Activated CD4-positive, alpha-beta T cell treated with anti-CD3 and anti-CD28 coated beads, Interleukin-2, Interleukin-4, amounts not matched to agents 100 ng/mL and 50 ng/mL, durations not matched to agents 16 hours and 8 hours (primary cell): Measurements from ENCODE around the gene SCD.
"Not testable (repeated sequence)": the region's sequence is repeated elsewhere in the genome, so short reads cannot be mapped to it uniquely, and the experiment has no call there.

ENCODE experiments used
- DNase-seq: peaks from one replicate; pipeline ENCODE4 v3.0.0-alpha.2; 2020; ENCODE audit warnings: low spot score

SCD gene

DNA sequence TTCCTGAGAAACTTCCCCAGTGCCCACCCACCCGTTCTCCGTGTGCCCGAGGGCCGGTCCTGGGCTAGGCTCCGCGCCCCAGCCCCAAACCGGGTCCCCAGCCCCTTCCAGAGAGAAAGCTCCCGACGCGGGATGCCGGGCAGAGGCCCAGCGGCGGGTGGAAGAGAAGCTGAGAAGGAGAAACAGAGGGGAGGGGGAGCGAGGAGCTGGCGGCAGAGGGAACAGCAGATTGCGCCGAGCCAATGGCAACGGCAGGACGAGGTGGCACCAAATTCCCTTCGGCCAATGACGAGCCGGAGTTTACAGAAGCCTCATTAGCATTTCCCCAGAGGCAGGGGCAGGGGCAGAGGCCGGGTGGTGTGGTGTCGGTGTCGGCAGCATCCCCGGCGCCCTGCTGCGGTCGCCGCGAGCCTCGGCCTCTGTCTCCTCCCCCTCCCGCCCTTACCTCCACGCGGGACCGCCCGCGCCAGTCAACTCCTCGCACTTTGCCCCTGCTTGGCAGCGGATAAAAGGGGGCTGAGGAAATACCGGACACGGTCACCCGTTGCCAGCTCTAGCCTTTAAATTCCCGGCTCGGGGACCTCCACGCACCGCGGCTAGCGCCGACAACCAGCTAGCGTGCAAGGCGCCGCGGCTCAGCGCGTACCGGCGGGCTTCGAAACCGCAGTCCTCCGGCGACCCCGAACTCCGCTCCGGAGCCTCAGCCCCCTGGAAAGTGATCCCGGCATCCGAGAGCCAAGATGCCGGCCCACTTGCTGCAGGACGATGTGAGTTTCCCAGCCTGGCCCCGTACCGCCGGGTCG, at the start of gene SCD:
Gene SCD, plus strand, starts transcription at position 469 of the 803 bp plus-strand sequence. Its CDS starts 272 bp downstream, at position 741.
- peak; percentile 96 for DNase-seq

DNA sequence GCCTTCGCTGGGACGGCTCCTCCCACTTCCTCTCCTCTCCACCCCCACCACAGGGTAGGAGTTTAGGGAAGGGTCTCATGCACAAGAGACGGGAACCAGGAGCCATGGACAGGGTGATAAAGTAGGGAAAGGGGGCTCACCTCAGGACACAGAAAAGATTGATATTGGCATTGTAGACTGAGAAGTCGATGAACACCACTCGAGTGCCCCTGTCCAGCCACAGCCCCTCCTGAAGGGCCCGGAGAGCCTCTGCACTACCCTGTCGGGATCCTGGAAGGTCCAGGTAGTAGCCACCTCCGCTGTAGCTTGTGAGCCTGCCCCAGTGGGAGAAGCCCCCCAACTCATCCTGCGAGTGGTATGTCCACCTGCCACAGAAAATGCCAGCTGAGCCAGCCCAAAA, 49.8 kb upstream of the SCD start:
- DNase-seq, result no peak

DNA sequence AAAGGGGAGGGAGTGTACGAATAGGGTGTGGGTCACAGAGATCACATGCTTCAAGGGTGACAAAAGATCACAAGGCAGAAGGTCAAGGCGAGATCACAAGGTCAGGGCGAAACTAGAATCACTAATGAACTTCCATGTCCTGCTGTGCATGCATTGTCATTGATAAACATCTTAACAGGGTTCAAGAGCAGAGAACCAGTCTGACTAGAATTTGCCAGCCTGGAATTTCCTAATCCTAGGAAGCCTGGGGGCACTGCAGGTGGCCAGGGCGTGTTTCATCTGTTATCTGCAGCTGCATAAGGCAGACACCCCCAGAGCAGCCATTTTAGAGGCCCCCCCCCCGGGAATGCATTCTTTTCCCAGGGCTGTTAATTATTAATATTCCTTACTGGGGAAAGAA, 45.9 kb upstream of the SCD start:
- not testable (repeated sequence) for DNase-seq

- DNase-seq, result peak; percentile 13
Observed at GRCh38 chr10:100303724-100304319, 43.2 kb upstream of the SCD start.

DNA sequence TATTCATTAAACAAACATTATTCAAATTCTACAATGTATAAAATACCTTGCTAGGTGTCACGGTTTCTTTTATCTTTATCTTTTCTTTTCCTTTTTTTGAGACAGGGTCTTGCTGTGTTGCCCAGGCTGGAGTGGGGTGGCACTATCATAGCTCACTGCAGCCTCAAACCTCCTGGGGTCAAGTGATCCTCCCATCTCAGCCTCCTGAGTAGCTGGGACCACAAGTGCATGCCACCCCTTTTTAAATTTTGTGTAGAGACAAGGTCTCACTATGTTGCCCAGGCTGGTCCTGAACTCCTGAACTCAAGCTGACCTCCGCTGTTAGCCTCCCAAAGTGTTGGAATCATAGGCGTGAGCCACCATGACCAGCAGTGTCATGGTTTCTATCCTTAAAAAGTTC, 42.6 kb upstream of the SCD start:
- DNase-seq, result no peak

DNA sequence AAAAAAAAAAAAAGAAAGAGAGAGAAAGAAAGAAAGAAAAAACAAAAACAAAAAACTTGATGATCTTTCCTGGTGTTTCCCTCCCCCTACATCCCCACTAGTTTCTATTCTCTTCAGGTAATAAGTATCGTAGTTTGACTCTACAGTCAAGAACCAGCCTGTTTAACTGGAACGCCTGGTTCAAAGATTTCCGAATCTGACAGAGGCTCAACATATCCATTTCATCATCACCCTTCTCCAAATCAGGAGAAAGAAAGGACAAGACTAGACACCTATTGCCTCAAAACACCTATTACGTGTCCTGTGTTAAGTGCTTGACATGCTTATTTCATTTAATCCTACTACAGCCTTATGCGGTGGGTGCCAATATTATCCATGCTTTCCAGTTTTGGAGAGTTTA, 40.2 kb upstream of the SCD start:
- no peak for DNase-seq

DNA sequence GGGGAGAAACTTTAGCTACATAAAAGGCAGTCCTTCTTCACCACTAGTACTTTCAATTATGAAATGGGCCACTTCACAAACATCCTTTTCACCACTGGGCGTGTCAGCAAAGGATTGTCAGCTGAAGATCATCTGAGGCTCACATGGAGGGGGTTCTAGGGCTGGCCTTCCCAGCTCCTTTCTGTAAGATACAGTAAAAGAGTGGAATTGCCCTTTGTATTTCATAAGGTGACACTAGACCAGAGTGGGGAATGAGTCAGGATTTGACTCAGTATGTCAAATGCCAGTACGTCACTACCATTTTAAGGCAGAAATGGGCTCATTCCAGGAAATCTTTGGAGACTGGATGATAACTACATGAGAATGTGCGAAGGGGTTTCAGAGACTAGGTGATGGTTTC, 39.3 kb upstream of the SCD start:
- no peak for DNase-seq

GRCh38 chr10:100311298-100311697, 35.7 kb upstream of the SCD start:
- no peak for DNase-seq

DNA sequence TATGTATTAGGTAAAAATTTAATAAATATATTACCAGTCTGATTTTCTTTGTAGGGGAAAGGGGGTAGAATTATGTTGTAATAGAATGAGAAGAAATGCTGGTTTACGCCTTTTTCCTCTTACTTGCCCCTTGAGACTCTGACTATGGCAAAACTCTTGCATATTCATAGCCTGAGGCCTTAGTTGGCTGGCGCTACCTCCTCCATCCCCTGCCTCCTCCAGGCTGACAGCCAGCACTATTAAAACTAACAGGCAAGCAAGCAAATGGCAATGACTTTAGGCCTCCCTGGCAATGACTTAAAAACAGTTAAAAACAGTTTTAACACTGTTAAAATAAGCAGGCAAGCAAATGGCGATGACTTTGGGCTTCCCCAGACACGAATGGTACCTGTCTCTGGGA, 31.4 kb upstream of the SCD start:
- no peak for DNase-seq

GRCh38 chr10:100318207-100318606, 28.8 kb upstream of the SCD start:
- DNase-seq, result no peak

GRCh38 chr10:100319707-100320402, 27.2 kb upstream of the SCD start:
- DNase-seq, result no peak

DNA sequence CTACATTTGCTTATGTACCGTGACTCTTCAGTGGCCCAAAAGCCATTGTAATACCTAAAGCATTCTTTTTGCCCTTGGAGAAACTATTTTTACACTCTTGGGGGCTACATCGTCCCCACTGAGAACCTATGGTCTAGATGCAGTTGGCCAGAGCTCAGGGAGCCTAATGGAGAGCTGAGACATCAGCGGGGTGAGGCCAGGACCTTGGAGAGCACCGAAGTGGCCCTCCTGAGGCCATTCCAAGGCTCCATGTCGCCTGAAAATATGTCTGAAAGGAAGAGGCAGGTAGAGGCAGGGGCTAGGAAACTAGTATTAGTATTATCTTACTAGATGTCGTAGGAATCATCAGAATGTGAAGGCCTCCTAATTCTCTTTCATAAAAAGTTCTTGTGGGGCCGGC, 21.9 kb upstream of the SCD start:
- DNase-seq, result no peak

- peak; percentile 59 for DNase-seq
Observed at GRCh38 chr10:100327007-100327717, 19.9 kb upstream of the SCD start.

GRCh38 chr10:100327718-100328009, 19.4 kb upstream of the SCD start:
- DNase-seq, result no peak

DNA sequence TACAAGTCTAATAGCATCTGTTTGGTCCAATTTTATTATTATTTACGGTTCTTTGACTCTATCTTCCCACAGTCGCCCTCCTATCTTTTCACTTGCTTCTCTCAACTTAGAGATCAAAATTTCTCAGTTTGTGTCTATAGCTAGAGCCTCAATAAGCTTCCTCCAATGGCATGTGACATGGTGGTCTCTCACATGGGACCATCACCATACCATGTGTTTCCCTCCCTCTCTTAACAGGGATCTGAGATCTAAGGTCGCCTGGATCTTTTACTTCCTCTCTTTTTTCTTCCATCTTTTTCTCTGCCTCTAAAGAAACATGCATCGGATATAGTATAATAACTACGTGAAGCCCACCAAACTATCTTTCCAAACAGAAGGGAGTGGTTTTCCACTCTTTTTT, 18.8 kb upstream of the SCD start:
- DNase-seq, result no peak

- no peak for DNase-seq
Observed at GRCh38 chr10:100330079-100330478, 17.0 kb upstream of the SCD start, which contains the start of gene PKD2L1. Gene PKD2L1 (minus strand): TSS chr10:100330228. CDS start chr10:100330103, 125 bp downstream.

DNA sequence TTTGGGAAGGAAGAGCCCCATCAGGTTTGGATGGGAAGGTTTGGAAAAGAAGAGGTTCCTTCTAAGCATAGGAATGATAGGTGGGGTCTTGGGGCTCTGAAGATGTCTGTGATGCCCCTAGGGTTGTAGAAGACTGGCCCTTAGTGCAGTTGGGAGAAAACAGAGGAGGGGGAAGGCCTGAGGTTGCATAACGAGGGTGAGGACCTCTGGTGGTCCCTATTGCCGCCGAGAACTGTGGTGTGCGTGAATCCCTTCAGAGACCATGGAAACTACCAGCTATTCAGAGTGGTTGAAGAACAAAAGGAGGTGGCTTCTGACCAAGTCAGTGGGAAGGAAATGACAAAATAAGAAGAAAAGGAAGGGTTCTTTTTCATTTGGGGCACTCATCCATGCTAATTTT, 13.9 kb upstream of the SCD start:
- DNase-seq, result no peak

DNA sequence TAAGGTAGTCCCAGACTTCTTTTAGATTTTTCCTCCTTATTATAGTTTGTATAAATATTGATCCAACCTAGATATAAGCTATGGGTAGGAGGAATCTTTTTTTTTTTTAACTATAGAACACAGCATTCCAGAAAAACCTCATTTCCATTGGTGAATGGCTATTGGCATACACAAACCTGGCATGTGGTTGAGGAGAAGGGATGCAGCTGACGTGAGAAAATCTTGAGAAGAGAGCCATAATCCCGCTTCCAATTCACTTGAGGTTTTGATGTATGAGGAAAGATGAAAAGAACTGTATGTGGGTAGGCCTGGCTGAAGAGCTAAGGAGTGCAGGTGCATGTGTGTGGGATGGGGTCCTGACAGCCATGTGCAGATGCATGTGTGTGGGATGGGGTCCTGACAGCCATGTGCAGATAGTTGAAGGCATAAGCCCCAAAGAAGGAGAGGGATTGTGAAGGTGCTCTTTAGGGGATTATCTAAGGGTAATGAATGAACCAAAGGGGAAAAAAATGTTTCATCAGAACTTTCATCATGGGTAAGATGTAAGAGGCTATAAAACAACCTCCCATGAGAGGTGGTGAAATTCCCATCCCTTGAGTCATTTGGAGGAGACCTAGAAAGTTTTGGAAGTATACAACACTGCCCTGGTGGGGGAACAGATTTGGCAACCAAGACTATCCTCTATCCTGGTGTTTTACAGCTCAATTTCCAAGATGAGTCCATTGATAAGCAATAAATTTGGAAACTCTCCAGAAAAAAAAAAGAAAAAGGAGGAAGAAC, 13.2 kb upstream of the SCD start:
- no peak for DNase-seq

DNA sequence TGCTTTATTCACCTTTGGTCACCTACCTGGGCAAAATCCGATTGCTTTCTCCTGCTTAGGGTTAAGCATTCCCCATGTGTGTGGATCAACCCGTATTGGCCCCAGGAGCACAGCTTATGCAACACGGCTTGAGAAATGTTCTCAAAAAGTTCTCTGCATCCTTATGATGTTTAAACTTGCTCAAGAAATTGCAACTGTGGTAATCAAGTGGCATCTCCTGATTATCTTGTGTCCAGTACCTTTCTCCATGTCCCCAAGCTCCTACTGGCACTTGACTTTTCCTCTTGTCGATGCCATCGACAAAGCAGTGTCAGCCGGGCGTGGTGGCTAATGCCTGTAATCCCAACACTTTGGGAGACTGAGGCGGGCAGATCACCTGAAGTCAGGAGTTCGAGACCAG, 12.3 kb upstream of the SCD start:
- no peak for DNase-seq

DNA sequence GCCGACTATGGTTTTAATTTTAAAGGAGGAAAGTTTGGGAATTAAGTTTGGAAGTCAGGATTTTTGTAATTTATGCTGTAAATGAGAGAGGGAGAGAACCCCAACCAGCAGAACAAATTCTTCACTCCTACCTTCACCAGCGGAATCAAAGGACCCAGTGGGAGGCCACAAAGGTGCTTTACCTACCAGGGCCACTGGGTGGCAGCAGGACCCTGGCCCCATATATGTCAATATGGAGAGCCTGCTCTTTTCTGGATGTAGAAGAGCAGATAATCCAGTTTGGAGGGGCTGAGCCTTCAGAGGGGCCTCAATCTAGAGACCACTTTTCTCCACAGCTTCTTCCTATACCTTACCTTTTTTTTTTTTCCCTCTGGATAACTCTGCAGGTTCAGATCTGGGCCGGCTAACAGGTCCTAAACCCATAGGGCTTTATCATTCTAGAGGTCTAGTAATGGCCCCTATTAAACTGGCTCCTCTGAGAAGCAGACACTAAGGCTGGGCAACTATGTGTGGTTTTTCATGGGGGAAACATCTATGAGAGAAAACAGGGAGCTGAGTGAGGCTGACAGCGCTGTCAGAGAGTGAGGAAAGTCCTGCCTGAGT, 8.5 kb upstream of the SCD start:
- DNase-seq, result peak; percentile 80

GRCh38 chr10:100339236-100339635, 7.8 kb upstream of the SCD start:
- no peak for DNase-seq
